ENCODE measurements around the gene GPATCH1.
"Not testable (repeated sequence)": the region's sequence is repeated elsewhere in the genome, so short reads cannot be mapped to it uniquely, and the experiment has no call there.

GPATCH1 gene

GRCh38 chr19:33161201-33161600 is 80.2 kb downstream of the GPATCH1 start:
- DNase-seq, result no peak

GRCh38 chr19:33163481-33163880 is 82.5 kb downstream of the GPATCH1 start:
- no peak for DNase-seq

GRCh38 chr19:33166037-33166436 is 85.1 kb downstream of the GPATCH1 start:
- not testable (repeated sequence) for DNase-seq

- no peak for DNase-seq
These were observed 86.5 kb downstream of the GPATCH1 start for GRCh38 chr19:33167438-33167837.

GRCh38 chr19:33168528-33168927 is 87.5 kb downstream of the GPATCH1 start:
- DNase-seq, result no peak

- no peak for DNase-seq
These were observed 90.3 kb downstream of the GPATCH1 start for GRCh38 chr19:33171222-33171795.

- no peak for DNase-seq
These were observed 91.0 kb downstream of the GPATCH1 start for GRCh38 chr19:33171916-33172359.

GRCh38 chr19:33174186-33174585 is 93.2 kb downstream of the GPATCH1 start:
- DNase-seq, result no peak

- no peak for DNase-seq
These were observed 94.3 kb downstream of the GPATCH1 start for GRCh38 chr19:33175156-33175782.

- no peak for DNase-seq
These were observed 95.1 kb downstream of the GPATCH1 start for GRCh38 chr19:33175886-33176669.

- peak; percentile 99 for DNase-seq
These were observed 95.9 kb downstream of the GPATCH1 start for GRCh38 chr19:33176670-33177416.

- DNase-seq, result no peak
These were observed 96.5 kb downstream of the GPATCH1 start for GRCh38 chr19:33177417-33177979.

All from NCI-H1694 (cell line).